Activated T-cell treated with anti-CD3 and anti-CD28 coated beads, Interleukin-2, amount 50 U/mL, for 1 hour (primary cell): ENCODE results near the gene CLMN.

ENCODE experiments used
- DNase-seq: peaks from one replicate; pipeline ENCODE4 v3.0.0-alpha.2; 2020

Gene CLMN

GRCh38 chr14:95302667-95303506, 16.8 kb downstream of the CLMN start:
- no peak for DNase-seq

- DNase-seq = no peak
Measured at GRCh38 chr14:95301527-95302187, 18.1 kb downstream of the CLMN start.

GRCh38 chr14:95300697-95301526, 18.8 kb downstream of the CLMN start:
- no peak for DNase-seq

- no peak for DNase-seq
Measured at GRCh38 chr14:95300002-95300696, 19.6 kb downstream of the CLMN start.

- DNase-seq = no peak
Measured at GRCh38 chr14:95299271-95299670, 20.4 kb downstream of the CLMN start.

- no peak for DNase-seq
Measured at GRCh38 chr14:95297832-95298231, 21.9 kb downstream of the CLMN start.

- no peak for DNase-seq
Measured at GRCh38 chr14:95296966-95297365, 22.7 kb downstream of the CLMN start.

GRCh38 chr14:95295600-95296376, 23.9 kb downstream of the CLMN start:
- DNase-seq = no peak

GRCh38 chr14:95294834-95295599, 24.7 kb downstream of the CLMN start:
- DNase-seq = no peak

GRCh38 chr14:95294320-95294719, 25.4 kb downstream of the CLMN start:
- DNase-seq = no peak

GRCh38 chr14:95293449-95293848, 26.3 kb downstream of the CLMN start:
- no peak for DNase-seq

GRCh38 chr14:95292660-95293425, 26.9 kb downstream of the CLMN start:
- no peak for DNase-seq

GRCh38 chr14:95291859-95292542, 27.7 kb downstream of the CLMN start:
- no peak for DNase-seq

GRCh38 chr14:95290871-95291431, 28.8 kb downstream of the CLMN start:
- no peak for DNase-seq

GRCh38 chr14:95290021-95290420, 29.7 kb downstream of the CLMN start:
- no peak for DNase-seq

GRCh38 chr14:95289323-95290010, 30.2 kb downstream of the CLMN start:
- DNase-seq = no peak

GRCh38 chr14:95288672-95289322, 30.9 kb downstream of the CLMN start:
- DNase-seq = no peak

GRCh38 chr14:95287176-95287754, 32.4 kb downstream of the CLMN start:
- DNase-seq = no peak
